CD4-positive, alpha-beta memory T cell (primary cell): Measurements from ENCODE around the gene FRMD5. TPM values are rescaled to one million over a fixed set of nuclear protein-coding genes. Genes with fewer than 3 reads are reported as not detected.

ENCODE experiments used
- CTCF ChIA-PET: fragments of 350-600 bp; sonication (Branson Sonifier 250); formaldehyde crosslinking; loops from one replicate; lab custom pipeline; 2021; ENCODE audit warnings: inconsistent platforms; ENCODE audit not compliant: partially characterized antibody; lab: Charles Lee
- POLR2A ChIA-PET: fragments of 350-600 bp; sonication (Branson Sonifier 250); formaldehyde crosslinking; loops from one replicate; lab custom pipeline; 2021; ENCODE audit not compliant: partially characterized antibody; lab: Charles Lee
- DNase-seq, 5 donors: peaks; one replicate each; pipeline versions ENCODE4 v3.0.0 to v3.0.0-alpha.2; 2020 to 2022; ENCODE audit warnings: mixed read lengths in 1 of 5
- H3K27ac ChIP-seq: one replicate; pipeline ENCODE4 v1.7.0; 2013; ENCODE audit warnings: low read depth, low read length
- H3K27me3 ChIP-seq: 2 replicates; pipeline ENCODE4 v1.7.0; 2013; ENCODE audit warnings: mild to moderate bottlenecking, low read length, moderate library complexity; ENCODE audit not compliant: insufficient read depth
- H3K36me3 ChIP-seq: 2 replicates; pipeline ENCODE4 v1.7.0; 2013; ENCODE audit warnings: mild to moderate bottlenecking, low read length, moderate library complexity; ENCODE audit not compliant: insufficient read depth
- H3K4me1 ChIP-seq: 2 replicates; pipeline ENCODE4 v1.7.0; 2013; ENCODE audit warnings: mild to moderate bottlenecking, low read length, moderate library complexity; ENCODE audit not compliant: insufficient read depth
- H3K4me3 ChIP-seq, 2 donors: one replicate each; pipeline ENCODE4 v1.7.0; 2013; ENCODE audit warnings: low read length in 2 of 2, mild to moderate bottlenecking in 1 of 2
- H3K9me3 ChIP-seq, 2 donors: one replicate each; pipeline ENCODE4 v1.7.0; 2013; ENCODE audit warnings: low read length in 2 of 2, control low read depth in 1 of 2; ENCODE audit not compliant: control insufficient read depth in 1 of 2
- H3K27ac Mint-ChIP-seq, 7 donors: one replicate each; pipeline ENCODE4 v1.8.0; 2020 to 2021; ENCODE audit warnings: mixed read lengths in 7 of 7, mild to moderate bottlenecking in 6 of 7, inconsistent platforms in 3 of 7, moderate library complexity in 3 of 7
- H3K27me3 Mint-ChIP-seq, 2 donors: one replicate each; pipeline ENCODE4 v1.8.0; 2020 to 2021; ENCODE audit warnings: mixed read lengths in 2 of 2
- H3K36me3 Mint-ChIP-seq, 2 donors: one replicate each; pipeline ENCODE4 v1.8.0; 2020 to 2021; ENCODE audit warnings: mixed read lengths in 2 of 2, inconsistent platforms in 1 of 2, mild to moderate bottlenecking in 1 of 2
- H3K4me1 Mint-ChIP-seq, 4 donors: one replicate each; pipeline ENCODE4 v1.8.0; 2020 to 2021; ENCODE audit warnings: mixed read lengths in 4 of 4, mild to moderate bottlenecking in 1 of 4
- H3K4me3 Mint-ChIP-seq, 8 donors: one replicate each; pipeline ENCODE4 v1.8.0; 2020 to 2021; ENCODE audit warnings: mixed read lengths in 8 of 8, mild to moderate bottlenecking in 7 of 8, moderate library complexity in 6 of 8, inconsistent platforms in 3 of 8
- H3K9me3 Mint-ChIP-seq, 8 donors: one replicate each; pipeline ENCODE4 v1.8.0; 2020 to 2021; ENCODE audit warnings: mixed read lengths in 8 of 8, mild to moderate bottlenecking in 5 of 8, inconsistent platforms in 3 of 8, moderate library complexity in 1 of 8
- intact Hi-C: fragments of 100-400 bp; cut with micrococcal nuclease; formaldehyde crosslinking; loops from one replicate; pipeline ENCODE4 v1.15.1; 2023
- polyA plus RNA-seq, 2 donors: library from polyadenylated mRNA; unstranded; fragments of 300-500 nt; fragmentation: Illumina TruSeq; gene quantifications; one replicate each; pipeline ENCODE4 v1.2.3, GENCODE V29; 2021
- total RNA-seq, 2 experiments: library from RNA; stranded (reverse); gene quantifications; one replicate each; pipeline ENCODE4 v1.2.3, GENCODE V29; 2021

FRMD5 gene
- total and polyA plus RNA-seq, 4 experiments from 2014 or later: 0.08 to 0.47 TPM; not detected in 2

DNA sequence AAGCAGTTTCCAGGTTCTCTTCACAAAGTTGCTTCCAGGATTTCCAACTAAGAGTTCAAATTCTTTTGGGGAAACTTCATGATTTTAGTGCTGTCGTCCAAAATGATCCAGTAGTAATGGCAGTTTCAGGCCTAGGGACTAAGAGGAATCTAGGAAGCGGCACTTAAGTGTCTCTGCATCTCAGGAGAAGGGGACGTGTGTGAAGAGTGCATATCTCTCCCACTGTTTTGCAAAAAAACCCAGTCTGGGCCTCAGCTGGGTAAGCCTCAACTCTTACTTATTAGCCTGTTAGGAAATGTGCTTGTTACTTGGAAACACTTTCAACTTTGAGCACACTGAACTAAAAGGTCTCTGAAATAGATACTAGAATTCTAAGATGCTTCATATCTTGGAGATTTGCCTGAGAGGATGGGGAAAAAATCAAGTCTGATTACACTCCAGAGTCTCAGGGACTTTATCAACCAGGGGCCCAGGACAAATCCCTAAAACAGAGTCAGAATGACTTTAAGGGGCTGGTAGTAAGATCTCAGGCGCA lies 286.5 kb downstream of the FRMD5 start:
- Mint-ChIP-seq H3K4me1 (peaks cover 2 to 9% (median 4%) of the 10 kb centered on the region in 4 donors), H3K9me3 (peaks cover 0 to 3% (median 0%) of the 10 kb centered on the region in 8 donors), H3K27ac (no peak overlapping the region), H3K27me3 (peaks cover 0 to 2% of the 10 kb centered on the region in 2 donors), H3K4me3 (no peak overlapping the region), H3K36me3 (no peaks in the 10 kb centered on the region)
- Histone ChIP-seq H3K36me3 (no peaks in the 10 kb centered on the region), H3K27ac (no peak overlapping the region), H3K9me3 (no peaks in the 10 kb centered on the region), H3K4me3 (no peak overlapping the region), H3K27me3 (no peaks in the 10 kb centered on the region), H3K4me1 (no peaks in the 10 kb centered on the region)
- intact Hi-C loops: no loop called here
- POLR2A ChIA-PET: no interaction called here
- no peak for DNase-seq
- CTCF ChIA-PET: no interaction called here

DNA sequence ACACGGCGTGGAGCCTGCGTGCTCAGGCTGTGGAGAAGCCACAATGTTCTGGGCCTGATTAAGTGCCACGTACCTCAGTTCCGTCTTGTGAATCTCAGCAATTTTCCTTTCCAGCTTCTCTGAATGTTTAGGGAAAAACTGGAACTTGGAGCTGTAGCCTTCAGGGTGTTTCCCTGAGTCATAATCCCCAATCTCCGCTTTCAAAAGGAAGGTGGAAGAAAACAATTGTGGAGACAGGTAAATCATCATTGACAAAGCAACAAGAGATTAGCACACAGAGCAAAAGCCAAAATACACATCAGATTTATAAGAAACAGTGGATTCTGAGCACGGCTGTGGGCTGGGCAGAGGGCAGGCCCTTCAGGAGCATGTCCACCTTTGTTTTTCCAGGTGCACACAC lies 289.3 kb downstream of the FRMD5 start:
- no peaks in the 10 kb centered on the region for H3K9me3 ChIP-seq
- DNase-seq: no peak
- peak overlapping the region in 1 of 7 donors; percentile 17 for H3K27ac Mint-ChIP-seq
- no peak overlapping the region for H3K27ac ChIP-seq
- H3K9me3 Mint-ChIP-seq: peaks cover 0 to 3% (median 0%) of the 10 kb centered on the region in 8 donors
- H3K27me3 Mint-ChIP-seq: peaks cover 0 to 2% of the 10 kb centered on the region in 2 donors
- H3K36me3 ChIP-seq: no peaks in the 10 kb centered on the region
- ChIA-PET CTCF (interaction anchor here (0.6 to 2.3 kb wide), 2 partner anchors 160 to 638 kb away, joined by 3 to 11 read pairs; no protein-coding TSS in a partner anchor), POLR2A (no interaction called here)
- H3K4me3 ChIP-seq: no peak overlapping the region
- no peaks in the 10 kb centered on the region for H3K4me1 ChIP-seq
- intact Hi-C loops: no loop called here
- H3K4me1 Mint-ChIP-seq: peaks cover 2 to 9% (median 4%) of the 10 kb centered on the region in 4 donors
- no peak overlapping the region for H3K4me3 Mint-ChIP-seq
- H3K27me3 ChIP-seq: no peaks in the 10 kb centered on the region
- no peaks in the 10 kb centered on the region for H3K36me3 Mint-ChIP-seq

DNA sequence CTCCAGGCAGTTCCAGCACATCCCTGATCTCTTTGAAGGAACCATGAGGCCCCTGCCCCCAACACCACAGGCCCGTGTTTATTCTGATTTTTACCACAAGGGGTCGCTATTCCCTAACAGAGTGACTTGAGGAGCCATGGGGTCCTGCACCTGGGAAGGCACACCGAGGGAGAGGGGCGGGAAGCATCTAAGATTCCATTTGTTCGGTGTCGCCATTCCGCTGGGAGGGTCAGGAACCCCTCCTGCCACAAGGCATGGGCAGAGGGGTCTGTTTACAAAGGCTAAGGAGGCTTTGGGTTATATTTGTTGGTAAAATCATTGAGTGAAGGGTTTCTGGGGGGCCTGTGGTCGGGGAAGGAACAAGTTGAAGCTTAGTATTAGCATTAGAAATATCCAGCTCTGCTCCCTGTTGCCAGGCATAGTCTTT lies 291.2 kb downstream of the FRMD5 start:
- POLR2A ChIA-PET: no interaction called here
- H3K4me1 ChIP-seq: no peaks in the 10 kb centered on the region
- Mint-ChIP-seq H3K36me3 (no peaks in the 10 kb centered on the region), H3K9me3 (peaks cover 0 to 3% (median 0%) of the 10 kb centered on the region in 8 donors), H3K27ac (no peak overlapping the region), H3K27me3 (peaks cover 0 to 2% of the 10 kb centered on the region in 2 donors), H3K4me3 (peak overlapping the region in 2 of 8 donors; percentile 54 to 70), H3K4me1 (peaks cover 2 to 9% (median 4%) of the 10 kb centered on the region in 4 donors)
- no peaks in the 10 kb centered on the region for H3K9me3 ChIP-seq
- CTCF ChIA-PET: interaction anchor here (0.7 to 2.3 kb wide), 14 partner anchors 8 to 600 kb away, joined by 3 to 11 read pairs (median 4); no protein-coding TSS in a partner anchor
- no peak overlapping the region for H3K27ac ChIP-seq
- intact Hi-C loops: loop anchor here (5.0 kb wide), 1 partner anchor 598 kb away; no protein-coding TSS in a partner anchor
- H3K36me3 ChIP-seq: no peaks in the 10 kb centered on the region
- no peaks in the 10 kb centered on the region for H3K27me3 ChIP-seq
- peak; percentile 37 to 57 (median 45) for DNase-seq
- H3K4me3 ChIP-seq: no peak overlapping the region

DNA sequence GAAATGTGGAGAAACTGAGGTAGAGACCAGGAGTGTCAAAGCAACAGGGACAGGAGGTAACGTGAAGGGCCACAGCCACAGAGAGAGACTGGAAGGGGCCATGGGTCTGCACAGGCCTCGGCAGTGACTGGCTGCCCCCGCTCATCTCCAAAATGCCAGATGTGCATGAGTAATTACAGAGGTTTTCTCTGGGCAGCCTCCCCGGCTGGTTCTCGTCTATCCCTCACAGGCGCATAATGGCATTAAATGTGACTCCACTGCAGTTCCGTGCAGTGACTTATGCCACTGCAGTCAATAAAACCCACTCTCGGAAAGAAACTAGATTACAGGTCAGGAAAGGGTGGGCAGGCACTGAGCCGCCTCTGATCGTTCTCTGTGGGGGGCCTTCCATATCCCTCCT lies 293.6 kb downstream of the FRMD5 start:
- Histone ChIP-seq H3K4me1 (no peaks in the 10 kb centered on the region), H3K36me3 (no peaks in the 10 kb centered on the region), H3K4me3 (no peak overlapping the region), H3K9me3 (no peaks in the 10 kb centered on the region), H3K27ac (no peak overlapping the region), H3K27me3 (no peaks in the 10 kb centered on the region)
- H3K27me3 Mint-ChIP-seq: peaks cover 0 to 2% of the 10 kb centered on the region in 2 donors
- H3K9me3 Mint-ChIP-seq: peaks cover 0 to 3% (median 0%) of the 10 kb centered on the region in 8 donors
- CTCF ChIA-PET: no interaction called here
- H3K4me1 Mint-ChIP-seq: peaks cover 2 to 9% (median 4%) of the 10 kb centered on the region in 4 donors
- no peak overlapping the region for H3K4me3 Mint-ChIP-seq
- no peak overlapping the region for H3K27ac Mint-ChIP-seq
- POLR2A ChIA-PET: no interaction called here
- intact Hi-C loops: loop anchor here (5.0 kb wide), 1 partner anchor 601 kb away; no protein-coding TSS in a partner anchor
- no peaks in the 10 kb centered on the region for H3K36me3 Mint-ChIP-seq
- no peak for DNase-seq

DNA sequence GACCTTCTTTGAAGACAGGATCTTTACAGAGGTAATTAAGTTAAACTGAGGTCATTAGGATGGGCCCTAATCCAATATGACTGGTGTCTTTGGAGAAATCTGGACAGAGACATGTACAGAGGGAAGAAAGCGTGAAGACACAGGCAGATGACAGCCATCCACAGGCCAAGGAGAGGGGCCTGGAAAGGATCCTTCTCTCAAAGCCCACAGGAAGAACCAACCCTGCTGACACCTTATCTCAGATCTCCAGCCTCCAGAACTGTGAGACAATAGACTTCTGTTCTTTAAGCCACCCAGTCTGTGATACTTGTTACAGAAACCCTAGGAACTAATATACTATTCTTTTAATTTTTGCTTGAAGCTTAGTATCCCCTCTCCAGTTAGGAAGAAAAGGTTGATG lies 294.1 kb downstream of the FRMD5 start:
- Mint-ChIP-seq H3K27me3 (peaks cover 0 to 2% of the 10 kb centered on the region in 2 donors), H3K36me3 (no peaks in the 10 kb centered on the region), H3K4me1 (peaks cover 2 to 9% (median 4%) of the 10 kb centered on the region in 4 donors), H3K9me3 (peaks cover 0 to 3% (median 0%) of the 10 kb centered on the region in 8 donors), H3K4me3 (no peak overlapping the region), H3K27ac (no peak overlapping the region)
- H3K27ac ChIP-seq: no peak overlapping the region
- ChIA-PET POLR2A (no interaction called here), CTCF (no interaction called here)
- H3K4me3 ChIP-seq: no peak overlapping the region
- no peaks in the 10 kb centered on the region for H3K4me1 ChIP-seq
- DNase-seq: no peak
- H3K9me3 ChIP-seq: no peaks in the 10 kb centered on the region
- intact Hi-C loops: loop anchor here (5.0 kb wide), 1 partner anchor 601 kb away; no protein-coding TSS in a partner anchor
- H3K36me3 ChIP-seq: no peaks in the 10 kb centered on the region
- no peaks in the 10 kb centered on the region for H3K27me3 ChIP-seq

DNA sequence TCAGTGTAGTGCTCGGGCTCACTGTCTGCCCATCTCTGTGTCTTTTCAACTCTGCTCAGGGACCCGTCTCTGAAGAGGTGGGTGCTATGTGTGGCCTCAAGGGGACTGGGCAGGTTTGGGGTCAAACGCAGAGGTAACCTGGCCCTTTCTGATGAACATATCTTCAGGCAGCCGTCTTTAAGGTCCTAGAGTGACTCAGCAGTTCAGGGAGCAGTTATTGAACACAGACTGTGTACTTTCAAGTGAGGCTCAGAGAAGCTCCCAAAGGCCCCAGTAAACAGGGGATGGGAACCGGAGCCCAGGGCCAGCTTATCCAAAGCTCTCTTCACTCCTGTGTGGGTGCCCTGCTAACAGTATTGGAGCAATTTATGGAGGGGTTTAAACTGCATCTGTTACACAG lies 295.1 kb downstream of the FRMD5 start:
- Mint-ChIP-seq H3K27ac (no peak overlapping the region), H3K9me3 (no peaks in the 10 kb centered on the region), H3K4me3 (no peak overlapping the region), H3K4me1 (peaks cover 2 to 6% (median 4%) of the 10 kb centered on the region in 4 donors), H3K27me3 (peaks cover 0 to 2% of the 10 kb centered on the region in 2 donors), H3K36me3 (no peaks in the 10 kb centered on the region)
- Histone ChIP-seq H3K4me1 (no peaks in the 10 kb centered on the region), H3K4me3 (no peak overlapping the region), H3K27me3 (no peaks in the 10 kb centered on the region), H3K36me3 (no peaks in the 10 kb centered on the region), H3K9me3 (no peaks in the 10 kb centered on the region), H3K27ac (no peak overlapping the region)
- intact Hi-C loops: loop anchor here (5.0 kb wide), 1 partner anchor 602 kb away; no protein-coding TSS in a partner anchor
- no peak for DNase-seq
- ChIA-PET POLR2A (no interaction called here), CTCF (interaction anchor here (1.1 kb wide), 1 partner anchor 13 kb away, joined by 3 read pairs; no protein-coding TSS in a partner anchor)

DNA sequence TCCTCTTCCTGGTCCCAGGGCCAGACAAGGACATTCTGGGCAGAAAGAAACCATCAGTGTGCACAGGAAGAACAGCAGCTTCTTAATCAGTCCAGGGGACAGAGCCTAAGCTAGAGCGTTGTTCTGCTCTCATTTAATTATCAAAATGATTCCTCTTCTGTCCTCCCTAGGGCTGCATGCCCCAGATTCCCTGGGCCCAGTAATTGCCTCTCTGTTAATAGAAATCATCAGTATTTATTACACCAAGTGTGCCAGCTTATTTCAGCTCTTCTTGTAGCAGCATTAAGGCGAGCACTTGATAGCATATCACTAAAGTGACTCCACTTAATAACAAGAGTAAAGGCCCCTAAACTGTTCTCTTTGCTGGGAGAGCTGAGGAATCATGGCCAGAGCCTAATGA lies 296.2 kb downstream of the FRMD5 start:
- Histone ChIP-seq H3K4me1 (no peaks in the 10 kb centered on the region), H3K4me3 (no peak overlapping the region), H3K9me3 (no peaks in the 10 kb centered on the region), H3K27me3 (no peaks in the 10 kb centered on the region), H3K27ac (no peak overlapping the region), H3K36me3 (no peaks in the 10 kb centered on the region)
- POLR2A ChIA-PET: no interaction called here
- H3K4me3 Mint-ChIP-seq: no peak overlapping the region
- intact Hi-C loops: no loop called here
- CTCF ChIA-PET: interaction anchor here (1.2 kb wide), 1 partner anchor 18 kb away, joined by 3 read pairs; no protein-coding TSS in a partner anchor
- no peak overlapping the region for H3K27ac Mint-ChIP-seq
- H3K36me3 Mint-ChIP-seq: no peaks in the 10 kb centered on the region
- no peak for DNase-seq
- H3K4me1 Mint-ChIP-seq: peaks cover 2 to 4% (median 3%) of the 10 kb centered on the region in 4 donors
- H3K27me3 Mint-ChIP-seq: peaks cover 0 to 2% of the 10 kb centered on the region in 2 donors
- no peaks in the 10 kb centered on the region for H3K9me3 Mint-ChIP-seq
